ENCODE results near the gene DLGAP1. TPM values are rescaled to one million over a fixed set of nuclear protein-coding genes. Genes with fewer than 3 reads are reported as not detected.
"Not testable (repeated sequence)": the region's sequence is repeated elsewhere in the genome, so short reads cannot be mapped to it uniquely, and the experiment has no call there.

Gene DLGAP1
- total RNA-seq, 2 experiments from 2014 or later = 0.53 to 1.5 TPM

- H3K9me3 Mint-ChIP-seq = peaks cover 29% of the 10 kb centered on the region
- H3K27me3 Mint-ChIP-seq = no peaks in the 10 kb centered on the region
- no peak overlapping the region for H3K4me3 Mint-ChIP-seq
- no peak overlapping the region for H3K27ac Mint-ChIP-seq
- no peak for DNase-seq
- ChIA-PET POLR2A (no interaction called here), CTCF (no interaction called here)
- H3K4me1 Mint-ChIP-seq = no peaks in the 10 kb centered on the region
- H3K36me3 Mint-ChIP-seq (ENCODE audit: low read depth) = no peaks in the 10 kb centered on the region
Observed at GRCh38 chr18:4358618-4359017, 96.5 kb downstream of the DLGAP1 start.

GRCh38 chr18:4357579-4357978 lies 97.5 kb downstream of the DLGAP1 start:
- no peaks in the 10 kb centered on the region for H3K4me1 Mint-ChIP-seq
- H3K36me3 Mint-ChIP-seq (ENCODE audit: low read depth) = no peaks in the 10 kb centered on the region
- CTCF ChIA-PET = no interaction called here
- peaks cover 25% of the 10 kb centered on the region for H3K9me3 Mint-ChIP-seq
- no peak for DNase-seq
- H3K27me3 Mint-ChIP-seq = no peaks in the 10 kb centered on the region
- H3K27ac Mint-ChIP-seq = no peak overlapping the region
- POLR2A ChIA-PET = no interaction called here
- no peak overlapping the region for H3K4me3 Mint-ChIP-seq

GRCh38 chr18:4356929-4357328 lies 98.2 kb downstream of the DLGAP1 start:
- no peaks in the 10 kb centered on the region for H3K27me3 Mint-ChIP-seq
- no peak for DNase-seq
- no peak overlapping the region for H3K4me3 Mint-ChIP-seq
- ChIA-PET POLR2A (no interaction called here), CTCF (no interaction called here)
- no peaks in the 10 kb centered on the region for H3K36me3 Mint-ChIP-seq (ENCODE audit: low read depth)
- no peak overlapping the region for H3K27ac Mint-ChIP-seq
- no peaks in the 10 kb centered on the region for H3K4me1 Mint-ChIP-seq
- H3K9me3 Mint-ChIP-seq = peaks cover 19% of the 10 kb centered on the region

- Mint-ChIP-seq H3K36me3 (ENCODE audit: low read depth) (no peaks in the 10 kb centered on the region), H3K27ac (no peak overlapping the region), H3K27me3 (no peaks in the 10 kb centered on the region), H3K4me3 (no peak overlapping the region), H3K9me3 (peaks cover 11% of the 10 kb centered on the region), H3K4me1 (no peaks in the 10 kb centered on the region)
- no peak for DNase-seq
- CTCF ChIA-PET = no interaction called here
- POLR2A ChIA-PET = no interaction called here
Observed at GRCh38 chr18:4353853-4354418, 101.2 kb downstream of the DLGAP1 start.

GRCh38 chr18:4352746-4353551 lies 102.2 kb downstream of the DLGAP1 start:
- Mint-ChIP-seq H3K36me3 (ENCODE audit: low read depth) (no peaks in the 10 kb centered on the region), H3K9me3 (peaks cover 9% of the 10 kb centered on the region), H3K27ac (no peak overlapping the region), H3K27me3 (no peaks in the 10 kb centered on the region), H3K4me1 (no peaks in the 10 kb centered on the region), H3K4me3 (no peak overlapping the region)
- DNase-seq = no peak
- POLR2A ChIA-PET = no interaction called here
- CTCF ChIA-PET = no interaction called here

GRCh38 chr18:4351005-4351404 lies 104.1 kb downstream of the DLGAP1 start:
- Mint-ChIP-seq H3K27me3 (no peaks in the 10 kb centered on the region), H3K4me3 (no peak overlapping the region), H3K9me3 (peaks cover 6% of the 10 kb centered on the region), H3K36me3 (ENCODE audit: low read depth) (no peaks in the 10 kb centered on the region), H3K4me1 (no peaks in the 10 kb centered on the region), H3K27ac (no peak overlapping the region)
- no peak for DNase-seq
- CTCF ChIA-PET = no interaction called here
- POLR2A ChIA-PET = no interaction called here

- H3K36me3 Mint-ChIP-seq (ENCODE audit: low read depth) = no peaks in the 10 kb centered on the region
- H3K9me3 Mint-ChIP-seq = peaks cover 18% of the 10 kb centered on the region
- no peaks in the 10 kb centered on the region for H3K4me1 Mint-ChIP-seq
- DNase-seq = no peak
- H3K27ac Mint-ChIP-seq = no peak overlapping the region
- ChIA-PET CTCF (no interaction called here), POLR2A (no interaction called here)
- H3K4me3 Mint-ChIP-seq = no peak overlapping the region
- H3K27me3 Mint-ChIP-seq = no peaks in the 10 kb centered on the region
Observed at GRCh38 chr18:4335386-4335785, 119.7 kb downstream of the DLGAP1 start.

GRCh38 chr18:4333043-4333442 lies 122.1 kb downstream of the DLGAP1 start:
- Mint-ChIP-seq H3K36me3 (ENCODE audit: low read depth) (no peaks in the 10 kb centered on the region), H3K27me3 (no peaks in the 10 kb centered on the region), H3K9me3 (peaks cover 18% of the 10 kb centered on the region), H3K4me3 (no peak overlapping the region), H3K4me1 (no peaks in the 10 kb centered on the region), H3K27ac (no peak overlapping the region)
- DNase-seq = no peak
- POLR2A ChIA-PET = no interaction called here
- CTCF ChIA-PET = no interaction called here

GRCh38 chr18:4319738-4320677 lies 135.1 kb downstream of the DLGAP1 start:
- Mint-ChIP-seq H3K27me3 (no peaks in the 10 kb centered on the region), H3K27ac (no peak overlapping the region), H3K4me3 (no peak overlapping the region), H3K9me3 (peaks cover 11% of the 10 kb centered on the region), H3K4me1 (no peaks in the 10 kb centered on the region), H3K36me3 (ENCODE audit: low read depth) (no peaks in the 10 kb centered on the region)
- ChIA-PET CTCF (no interaction called here), POLR2A (no interaction called here)
- no peak for DNase-seq

- Mint-ChIP-seq H3K9me3 (peaks cover 9% of the 10 kb centered on the region), H3K36me3 (ENCODE audit: low read depth) (no peaks in the 10 kb centered on the region), H3K27me3 (no peaks in the 10 kb centered on the region), H3K4me1 (no peaks in the 10 kb centered on the region), H3K27ac (no peak overlapping the region), H3K4me3 (no peak overlapping the region)
- ChIA-PET POLR2A (no interaction called here), CTCF (no interaction called here)
- no peak for DNase-seq
Observed at GRCh38 chr18:4318311-4318710, 136.8 kb downstream of the DLGAP1 start.

- H3K36me3 Mint-ChIP-seq (ENCODE audit: low read depth); DNase-seq; H3K4me1 Mint-ChIP-seq; H3K27ac Mint-ChIP-seq; H3K9me3 Mint-ChIP-seq; POLR2A ChIA-PET; H3K27me3 Mint-ChIP-seq; CTCF ChIA-PET; H3K4me3 Mint-ChIP-seq: not testable (repeated sequence)
Observed at GRCh38 chr18:4311945-4312344, 143.2 kb downstream of the DLGAP1 start.

GRCh38 chr18:4311136-4311535 lies 144.0 kb downstream of the DLGAP1 start:
- no peaks in the 10 kb centered on the region for H3K27me3 Mint-ChIP-seq
- CTCF ChIA-PET = no interaction called here
- no peaks in the 10 kb centered on the region for H3K4me1 Mint-ChIP-seq
- POLR2A ChIA-PET = no interaction called here
- H3K9me3 Mint-ChIP-seq = peaks cover 2% of the 10 kb centered on the region
- no peak overlapping the region for H3K27ac Mint-ChIP-seq
- no peaks in the 10 kb centered on the region for H3K36me3 Mint-ChIP-seq (ENCODE audit: low read depth)
- no peak overlapping the region for H3K4me3 Mint-ChIP-seq
- DNase-seq = no peak

GRCh38 chr18:4309227-4309626 lies 145.9 kb downstream of the DLGAP1 start:
- Mint-ChIP-seq H3K27me3 (no peaks in the 10 kb centered on the region), H3K9me3 (peaks cover 2% of the 10 kb centered on the region), H3K4me3 (no peak overlapping the region), H3K36me3 (ENCODE audit: low read depth) (no peaks in the 10 kb centered on the region), H3K4me1 (no peaks in the 10 kb centered on the region), H3K27ac (no peak overlapping the region)
- CTCF ChIA-PET = no interaction called here
- DNase-seq = no peak
- POLR2A ChIA-PET = no interaction called here

All from activated CD4-positive, alpha-beta memory T cell treated with anti-CD3 and anti-CD28 coated beads, Interleukin-2, amount 10 ng/mL, durations not matched to agents 7 days and 5 days (primary cell).